ENCODE measurements around the gene ACSM3. TPM values are rescaled to one million over a fixed set of nuclear protein-coding genes. Genes with fewer than 3 reads are reported as not detected.
A peak's percentile ranks its signal among the peaks of the same experiment; 100 is the strongest.
"Not testable (repeated sequence)": the region's sequence is repeated elsewhere in the genome, so short reads cannot be mapped to it uniquely, and the experiment has no call there.

Gene ACSM3
- total RNA-seq, 2 experiments from 2014 or later: 13.8 to 17.4 TPM

DNA sequence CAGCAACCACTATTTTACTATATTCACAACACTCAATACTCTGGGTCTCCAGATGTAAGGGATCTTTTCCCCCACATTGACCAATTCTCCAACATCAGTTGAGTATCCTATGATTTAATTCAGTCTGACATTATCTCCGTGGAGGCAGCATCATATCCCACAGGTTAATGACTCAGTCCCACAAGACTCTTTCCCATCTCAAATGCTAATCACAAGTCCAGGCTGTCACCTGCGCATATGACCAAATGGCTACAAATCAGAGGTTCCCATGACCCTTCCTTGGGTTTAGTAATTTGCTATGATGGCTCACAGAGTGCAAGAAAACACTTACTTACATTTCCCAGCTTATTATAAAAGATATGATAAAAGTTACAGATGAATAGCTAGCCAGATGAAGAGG, 18.7 kb downstream of the ACSM3 start:
- Mint-ChIP-seq H3K27me3 (no peaks in the 10 kb centered on the region), H3K4me3 (no peak overlapping the region), H3K27ac (no peak overlapping the region), H3K4me1 (ENCODE audit: low read depth) (no peaks in the 10 kb centered on the region), H3K36me3 (peaks cover 9% of the 10 kb centered on the region), H3K9me3 (no peaks in the 10 kb centered on the region)
- DNase-seq: no peak
- intact Hi-C loops (cut with micrococcal nuclease): no loop called here
- POLR2A ChIA-PET: no interaction called here
- CTCF ChIA-PET: no interaction called here

DNA sequence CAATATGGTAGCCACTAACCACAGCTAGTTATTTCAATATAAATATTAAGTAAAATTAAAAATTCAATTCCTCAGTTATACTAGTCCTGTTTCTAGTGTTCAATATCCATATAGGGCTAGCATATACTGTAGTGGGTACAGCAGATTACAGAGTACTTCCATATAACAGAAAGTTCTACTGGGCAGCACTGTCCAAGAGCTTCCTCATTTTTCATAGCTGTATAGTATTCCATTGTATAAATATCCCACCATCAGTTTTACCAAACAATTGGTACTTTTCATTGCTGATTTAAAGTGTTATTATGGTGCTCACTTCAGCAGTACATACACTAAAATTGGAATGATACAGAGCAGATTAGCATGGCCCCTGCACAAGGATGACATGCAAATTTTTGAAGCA, 20.4 kb downstream of the ACSM3 start:
- no peak for DNase-seq
- H3K4me3 Mint-ChIP-seq: no peak overlapping the region
- H3K4me1 Mint-ChIP-seq (ENCODE audit: low read depth): no peaks in the 10 kb centered on the region
- H3K36me3 Mint-ChIP-seq: peaks cover 7% of the 10 kb centered on the region
- H3K27ac Mint-ChIP-seq: no peak overlapping the region
- no peaks in the 10 kb centered on the region for H3K27me3 Mint-ChIP-seq
- POLR2A ChIA-PET: no interaction called here
- CTCF ChIA-PET: interaction anchor here (1.3 kb wide), 1 partner anchor 9 kb away, joined by 3 read pairs; no protein-coding TSS in a partner anchor
- intact Hi-C loops (cut with micrococcal nuclease): no loop called here
- no peaks in the 10 kb centered on the region for H3K9me3 Mint-ChIP-seq

DNA sequence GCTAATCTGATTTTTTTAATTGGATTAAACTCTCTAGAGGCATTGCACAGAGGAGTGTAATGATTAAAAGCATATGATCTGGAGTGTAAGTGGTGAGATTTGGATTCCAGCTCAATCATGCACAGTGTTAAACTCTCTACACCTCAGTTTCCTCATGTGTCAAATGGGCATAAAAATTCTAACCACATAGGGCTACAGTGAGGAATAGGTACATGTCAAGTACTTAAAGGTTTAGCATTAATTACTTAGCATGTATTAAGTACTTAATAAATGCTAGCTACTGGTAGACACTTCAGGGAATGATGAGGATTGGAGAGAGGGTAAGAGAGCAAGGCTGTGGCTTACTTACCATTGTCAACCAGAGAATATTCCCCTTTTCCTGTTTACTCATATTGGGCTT, 25.3 kb downstream of the ACSM3 start:
- DNase-seq: no peak
- no peaks in the 10 kb centered on the region for H3K9me3 Mint-ChIP-seq
- intact Hi-C loops (cut with micrococcal nuclease): no loop called here
- H3K4me1 Mint-ChIP-seq (ENCODE audit: low read depth): no peaks in the 10 kb centered on the region
- H3K36me3 Mint-ChIP-seq: no peaks in the 10 kb centered on the region
- H3K27ac Mint-ChIP-seq: no peak overlapping the region
- no peaks in the 10 kb centered on the region for H3K27me3 Mint-ChIP-seq
- CTCF ChIA-PET: interaction anchor here (1.0 kb wide), 1 partner anchor 14 kb away, joined by 3 read pairs; no protein-coding TSS in a partner anchor
- no peak overlapping the region for H3K4me3 Mint-ChIP-seq
- POLR2A ChIA-PET: no interaction called here

DNA sequence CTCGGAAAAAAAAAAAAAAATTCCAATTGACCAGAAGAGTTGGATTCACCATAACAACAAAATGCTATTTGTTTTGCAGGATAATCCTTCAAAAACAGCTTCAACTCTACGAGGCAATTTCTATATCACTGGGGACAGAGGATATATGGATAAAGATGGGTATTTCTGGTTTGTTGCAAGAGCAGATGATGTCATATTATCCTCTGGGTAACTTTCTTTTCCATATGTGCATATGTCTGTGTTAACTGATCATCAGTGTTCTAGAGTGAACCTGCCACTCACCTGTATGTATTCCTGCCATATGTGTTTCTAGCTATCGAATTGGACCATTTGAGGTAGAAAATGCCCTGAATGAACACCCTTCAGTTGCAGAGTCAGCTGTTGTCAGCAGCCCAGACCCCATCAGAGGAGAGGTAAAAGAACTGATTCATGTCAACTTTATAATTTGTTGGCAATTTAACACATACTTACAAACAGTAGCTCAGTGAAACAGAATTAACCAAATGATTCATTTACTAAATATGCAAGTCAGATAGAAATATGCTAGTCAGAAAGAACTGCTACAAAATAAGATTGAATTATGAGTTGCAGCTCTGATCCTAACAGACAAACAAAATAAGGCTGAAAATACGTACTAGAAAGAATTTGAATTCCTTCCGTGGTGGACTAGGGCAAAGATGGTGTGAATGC, 28.3 kb downstream of the ACSM3 start:
- H3K27ac Mint-ChIP-seq: no peak overlapping the region
- peaks cover 2% of the 10 kb centered on the region for H3K36me3 Mint-ChIP-seq
- no peak for DNase-seq
- POLR2A ChIA-PET: no interaction called here
- no peak overlapping the region for H3K4me3 Mint-ChIP-seq
- H3K27me3 Mint-ChIP-seq: no peaks in the 10 kb centered on the region
- CTCF ChIA-PET: interaction anchor here (0.7 to 1.1 kb wide), 2 partner anchors 17 to 26 kb away, joined by 3 to 5 read pairs; no protein-coding TSS in a partner anchor
- H3K9me3 Mint-ChIP-seq: no peaks in the 10 kb centered on the region
- H3K4me1 Mint-ChIP-seq (ENCODE audit: low read depth): no peaks in the 10 kb centered on the region
- intact Hi-C loops (cut with micrococcal nuclease): no loop called here

DNA sequence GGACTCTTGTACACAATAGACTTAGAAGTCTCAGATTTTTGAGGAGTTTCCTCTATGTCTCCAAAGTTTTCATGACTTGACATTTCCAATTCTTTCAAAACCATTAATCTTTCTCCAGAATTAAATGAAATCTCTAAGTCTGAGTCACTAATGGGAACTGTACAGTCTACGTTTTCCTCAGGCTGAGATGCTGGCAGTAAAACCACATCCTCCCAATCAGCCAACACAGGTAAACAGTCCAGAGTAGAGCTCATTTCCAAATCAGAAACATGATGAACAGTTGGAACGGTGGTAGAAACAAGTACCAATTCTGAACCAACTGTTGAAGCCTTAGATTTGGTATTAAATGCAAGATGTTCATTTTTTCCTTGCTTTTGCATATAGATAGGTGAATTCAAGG, 34.5 kb downstream of the ACSM3 start:
- H3K27me3 Mint-ChIP-seq: no peaks in the 10 kb centered on the region
- peaks cover 17% of the 10 kb centered on the region for H3K4me1 Mint-ChIP-seq (ENCODE audit: low read depth)
- ChIA-PET CTCF (no interaction called here), POLR2A (no interaction called here)
- peak overlapping the region; percentile 38 for H3K27ac Mint-ChIP-seq
- intact Hi-C loops (cut with micrococcal nuclease): no loop called here
- no peaks in the 10 kb centered on the region for H3K9me3 Mint-ChIP-seq
- no peak for DNase-seq
- no peak overlapping the region for H3K4me3 Mint-ChIP-seq
- peaks cover 13% of the 10 kb centered on the region for H3K36me3 Mint-ChIP-seq

DNA sequence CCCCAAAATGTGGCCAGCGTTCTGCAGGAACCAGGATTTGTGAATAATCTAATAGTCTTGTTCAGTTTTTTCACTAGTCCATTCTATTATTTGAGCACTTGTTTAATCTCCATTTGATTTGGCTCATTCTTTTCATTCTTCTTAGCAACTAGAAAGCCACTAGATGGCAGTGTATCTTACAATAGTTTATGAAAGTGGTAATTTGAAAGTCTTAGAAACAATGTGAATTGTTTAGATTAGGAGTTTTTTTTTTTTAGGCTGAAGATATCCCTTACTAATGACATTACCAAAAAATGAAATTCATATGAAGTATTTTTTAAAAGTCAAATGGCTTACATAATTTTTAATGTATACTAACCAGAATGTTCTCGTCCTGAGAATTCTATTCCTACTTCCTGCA, 35.8 kb downstream of the ACSM3 start:
- peaks cover 17% of the 10 kb centered on the region for H3K4me1 Mint-ChIP-seq (ENCODE audit: low read depth)

DNA sequence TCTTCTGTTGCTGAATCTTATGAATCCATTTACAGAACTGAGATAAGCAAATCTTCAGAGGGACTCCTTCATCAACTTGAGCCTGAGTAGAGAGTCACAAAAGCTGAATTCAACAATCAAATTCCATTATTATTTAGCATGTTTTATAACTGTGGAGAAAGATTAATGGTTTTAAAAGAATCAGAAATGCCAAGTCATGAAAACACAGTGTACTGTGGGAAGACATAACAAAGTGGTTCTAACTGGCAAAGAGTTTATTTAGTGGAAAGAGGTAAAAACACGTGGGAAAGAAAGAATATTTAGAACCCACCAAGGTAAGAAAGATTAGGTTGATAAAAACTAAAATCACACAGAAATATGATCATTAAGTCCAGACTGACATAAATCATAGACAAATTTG, 37.5 kb downstream of the ACSM3 start:
- Mint-ChIP-seq H3K4me3 (no peak overlapping the region), H3K27ac (no peak overlapping the region), H3K27me3 (no peaks in the 10 kb centered on the region), H3K4me1 (ENCODE audit: low read depth) (peaks cover 21% of the 10 kb centered on the region), H3K9me3 (no peaks in the 10 kb centered on the region), H3K36me3 (peaks cover 13% of the 10 kb centered on the region)
- intact Hi-C loops (cut with micrococcal nuclease): loop anchor here (5.0 to 10.0 kb wide), 2 partner anchors 104 to 146 kb away; partner anchors contain the start of genes DCUN1D3 and LYRM1
- ChIA-PET POLR2A (no interaction called here), CTCF (no interaction called here)
- DNase-seq: no peak

More for the DNA sequence above, 35.8 kb downstream of the ACSM3 start:
- ChIA-PET POLR2A (no interaction called here), CTCF (no interaction called here)
- no peak for DNase-seq
- Mint-ChIP-seq H3K4me3 (no peak overlapping the region), H3K9me3 (no peaks in the 10 kb centered on the region), H3K27me3 (no peaks in the 10 kb centered on the region), H3K27ac (no peak overlapping the region), H3K36me3 (peaks cover 13% of the 10 kb centered on the region)
- intact Hi-C loops (cut with micrococcal nuclease): no loop called here

DNA sequence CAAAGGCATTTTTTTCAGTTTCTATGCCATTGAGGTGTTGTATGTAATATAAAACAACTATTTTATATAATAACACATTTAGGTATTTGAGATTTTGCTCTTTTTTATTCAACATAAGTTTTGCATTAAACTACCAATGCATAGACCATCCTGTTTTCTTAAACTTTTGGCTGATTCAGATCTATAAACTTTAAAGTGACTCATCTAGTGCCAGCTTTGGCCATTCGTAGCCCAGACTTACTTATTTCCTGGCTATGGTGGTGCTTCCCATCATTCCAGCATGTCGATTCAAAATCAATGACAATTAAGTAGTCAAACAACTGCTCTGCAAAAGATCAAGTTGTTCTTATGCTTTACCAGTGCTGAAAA, 39.4 kb downstream of the ACSM3 start:
- Mint-ChIP-seq H3K9me3 (no peaks in the 10 kb centered on the region), H3K4me3 (no peak overlapping the region), H3K4me1 (ENCODE audit: low read depth) (peaks cover 20% of the 10 kb centered on the region), H3K27me3 (no peaks in the 10 kb centered on the region), H3K27ac (no peak overlapping the region), H3K36me3 (peaks cover 13% of the 10 kb centered on the region)
- ChIA-PET POLR2A (no interaction called here), CTCF (interaction anchor here (1.2 kb wide), 1 partner anchor 48 kb away, joined by 4 read pairs; no protein-coding TSS in a partner anchor)
- intact Hi-C loops (cut with micrococcal nuclease): loop anchor here (5.0 to 10.0 kb wide), 2 partner anchors 102 to 144 kb away; partner anchors contain the start of genes DCUN1D3 and LYRM1
- DNase-seq: no peak

DNA sequence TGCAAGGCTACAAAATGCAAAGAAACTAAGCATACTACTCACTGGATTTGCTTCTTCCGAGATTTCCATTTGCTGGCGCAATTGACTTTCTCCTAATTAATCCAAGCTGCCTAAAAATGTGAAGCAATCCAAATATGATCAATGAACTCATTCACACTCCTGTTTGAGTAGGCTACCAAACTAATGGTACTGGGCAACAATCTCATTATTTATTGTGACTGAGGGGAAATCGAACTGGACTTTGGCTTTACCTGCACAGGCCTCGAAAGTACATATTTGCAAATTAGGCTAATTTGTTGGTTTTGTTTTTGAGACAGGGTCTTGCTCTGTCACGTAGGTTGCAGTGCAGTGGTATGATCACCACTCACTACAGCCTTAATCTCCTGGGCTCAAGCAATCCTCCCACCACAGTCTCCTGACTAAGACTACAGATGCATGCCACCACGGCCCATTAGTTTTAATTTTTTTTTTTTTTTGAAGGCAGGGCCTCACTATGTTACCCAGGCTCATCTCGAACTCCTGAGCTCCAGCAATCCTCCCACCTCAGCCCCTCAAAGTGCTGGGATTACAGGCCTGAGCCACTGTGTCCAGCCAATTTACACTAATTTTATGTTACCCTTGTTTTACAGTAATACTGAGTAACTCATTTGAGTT, 39.9 kb downstream of the ACSM3 start:
- Mint-ChIP-seq H3K9me3 (no peaks in the 10 kb centered on the region), H3K4me1 (ENCODE audit: low read depth) (peaks cover 15% of the 10 kb centered on the region), H3K27ac (no peak overlapping the region), H3K4me3 (no peak overlapping the region), H3K36me3 (peaks cover 15% of the 10 kb centered on the region), H3K27me3 (no peaks in the 10 kb centered on the region)
- CTCF ChIA-PET: interaction anchor here (1.2 kb wide), 1 partner anchor 47 kb away, joined by 4 read pairs; no protein-coding TSS in a partner anchor
- intact Hi-C loops (cut with micrococcal nuclease): loop anchor here (5.0 to 10.0 kb wide), 2 partner anchors 101 to 144 kb away; partner anchors contain the start of genes DCUN1D3 and LYRM1
- DNase-seq: no peak
- POLR2A ChIA-PET: no interaction called here

DNA sequence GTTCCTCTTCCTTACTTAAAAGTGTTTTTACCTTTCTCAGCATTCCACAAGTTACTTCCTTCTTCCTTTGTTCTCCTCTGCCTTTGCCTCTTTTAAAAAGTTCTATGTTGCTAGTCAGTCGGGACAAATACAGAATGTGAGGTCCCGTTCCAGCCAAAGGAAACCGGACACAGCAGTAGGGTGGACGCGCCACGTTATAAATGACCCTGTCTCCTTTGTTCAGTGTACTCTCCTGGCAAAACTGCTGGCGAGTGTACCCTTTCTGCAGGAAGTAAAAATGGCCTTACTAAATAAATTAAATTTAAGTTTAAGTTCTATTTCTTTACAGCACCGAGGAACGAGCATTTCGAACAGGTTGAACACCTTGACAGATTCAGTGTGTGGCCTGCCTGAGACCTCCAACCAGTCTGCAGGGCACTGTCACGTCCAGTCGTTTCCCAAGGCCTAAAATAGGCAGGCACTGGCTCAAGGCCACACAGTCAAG, 41.9 kb downstream of the ACSM3 start:
- H3K9me3 Mint-ChIP-seq: not testable (repeated sequence)
- POLR2A ChIA-PET: interaction anchor here (1.1 kb wide), 2 partner anchors 42 to 64 kb away, joined by 3 read pairs; partner anchors contain the start of genes ACSM3 and THUMPD1
- intact Hi-C loops (cut with micrococcal nuclease): loop anchor here (1.0 to 10.0 kb wide), 5 partner anchors 42 to 99 kb away; partner anchors contain the start of genes DCUN1D3, LYRM1 and THUMPD1

DNA sequence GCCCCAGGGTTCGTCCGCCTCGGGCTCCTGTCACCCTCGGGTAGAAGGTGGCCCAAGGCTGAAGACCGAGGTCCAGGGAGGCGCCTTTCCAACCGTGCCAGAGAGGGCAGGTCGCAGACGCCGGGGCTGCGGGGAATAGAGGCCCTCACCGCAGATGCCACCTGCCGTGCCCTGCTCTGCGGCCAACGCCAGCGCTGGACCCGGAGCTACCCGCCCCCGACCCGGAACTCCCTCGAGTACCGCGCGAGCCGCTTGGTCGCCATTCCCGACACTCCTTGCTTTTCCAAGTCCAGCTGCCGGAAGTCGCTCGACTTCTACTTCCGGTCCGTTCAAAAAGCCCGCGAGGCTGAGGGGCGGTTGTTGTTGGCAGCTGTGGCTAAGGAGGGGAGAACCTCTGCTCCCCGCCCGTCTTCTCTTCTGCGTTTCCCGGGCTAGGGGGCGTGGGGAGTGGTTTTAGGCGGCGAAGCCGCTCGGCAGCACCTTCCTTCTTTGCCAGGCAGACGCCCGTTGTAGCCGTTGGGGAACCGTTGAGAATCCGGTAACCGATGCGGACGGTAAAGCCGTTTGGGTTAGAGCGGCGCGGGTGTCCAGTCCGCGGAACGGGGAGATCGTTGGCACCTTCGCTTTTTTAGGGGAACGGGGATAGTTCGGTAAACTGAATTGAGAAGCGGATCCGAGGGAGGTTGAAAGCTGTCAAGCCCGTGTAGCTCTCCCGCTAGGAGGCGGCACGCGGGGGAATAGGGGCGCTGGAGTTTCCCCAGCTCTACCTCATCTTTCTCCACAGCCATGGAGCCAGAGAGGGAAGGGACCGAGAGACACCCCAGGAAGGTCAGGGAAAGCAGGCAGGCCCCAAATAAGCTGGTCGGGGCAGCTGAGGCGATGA, 42.6 kb downstream of the ACSM3 start, which contains the start of the genes ERI2 and REXO5:
ERI2 (minus strand) TSS at position 305 of the 883 bp plus-strand sequence; CDS start at position 263, 42 bp downstream.
REXO5 (plus strand) TSS at position 360 of the 883 bp plus-strand sequence; CDS start at position 787, 427 bp downstream.
- Mint-ChIP-seq H3K36me3 (peaks cover 8% of the 10 kb centered on the region), H3K9me3 (no peaks in the 10 kb centered on the region), H3K4me1 (ENCODE audit: low read depth) (peaks cover 8% of the 10 kb centered on the region), H3K4me3 (peak within 1 kb of the TSS; percentile 96), H3K27me3 (no peaks in the 10 kb centered on the region), H3K27ac (peak within 1 kb of the TSS; percentile 94)
- ChIA-PET POLR2A (interaction anchor here (1.1 to 1.2 kb wide), 3 partner anchors 43 to 94 kb away, joined by 3 to 4 read pairs (median 3); partner anchors contain the start of genes ACSM3, DCUN1D3, LYRM1 and THUMPD1), CTCF (interaction anchor here (0.6 to 1.5 kb wide), 11 partner anchors 16 to 494 kb away, joined by 3 to 6 read pairs (median 4); no protein-coding TSS in a partner anchor)
- intact Hi-C loops (cut with micrococcal nuclease): loop anchor here (1.0 to 10.0 kb wide), 5 partner anchors 41 to 98 kb away; partner anchors contain the start of genes DCUN1D3, LYRM1 and THUMPD1
- peak; percentile 87 for DNase-seq

More for the DNA sequence above, 41.9 kb downstream of the ACSM3 start:
- CTCF ChIA-PET: interaction anchor here (0.7 to 1.5 kb wide), 5 partner anchors 15 to 279 kb away, joined by 3 to 5 read pairs (median 4); no protein-coding TSS in a partner anchor
- Mint-ChIP-seq H3K36me3 (peaks cover 11% of the 10 kb centered on the region), H3K4me3 (peak overlapping the region; percentile 96), H3K27ac (peak overlapping the region; percentile 94)
- not testable (repeated sequence) for H3K4me1 Mint-ChIP-seq (ENCODE audit: low read depth); H3K27me3 Mint-ChIP-seq; DNase-seq
